K562 (cell line): Measurements from ENCODE around the gene DDAH1. TPM values are rescaled to one million over a fixed set of nuclear protein-coding genes. Genes with fewer than 3 reads are reported as not detected.

ENCODE experiments used
- ATAC-seq: fragments of 200-7000 bp; cut with Tn5 transposase; 3 replicates; pipeline ENCODE4 v1.9.1; 2020; ENCODE audit warnings: moderate library complexity
- BruUV-seq: library from RNA; stranded (reverse); fragments of 400-500 nt; replicated peaks from 2 replicates; lab custom pipeline; 2021; lab: Mats Ljungman, UMichigan
- CTCF ChIA-PET: fragments of 300-600 bp; formaldehyde crosslinking; extraction: SDS; loops from one replicate; lab custom pipeline; 2021; ENCODE audit warnings: low intra/inter-chr PET ratio; lab: Yijun Ruan, JAX
- POLR2A ChIA-PET: fragments of 300-600, 350-650 bp; sonication (Branson Sonifier 250); formaldehyde crosslinking; extraction: SDS; loops from one replicate; lab custom pipeline; 2021; ENCODE audit warnings: antibody characterized with exemption, inconsistent platforms; lab: Yijun Ruan, JAX
- DNase-seq, 4 experiments: peaks; one replicate each; pipeline versions ENCODE4 v3.0.0 to v3.0.0-alpha.2; 2011 to 2018; ENCODE audit warnings: low spot score in 3 of 4, mixed read lengths in 3 of 4; ENCODE audit errors: extremely low read depth in 1 of 4
- FAIRE-seq: peaks from 2 replicates; lab custom pipeline; 2011; peaks lifted over from hg19 to GRCh38; lab: Jason Lieb, UNC
- H2AFZ ChIP-seq: 2 replicates; pipeline ENCODE4 v1.6.0; 2011; ENCODE audit warnings: low read depth, low read length, control low read depth, inconsistent platforms
- H3K27ac ChIP-seq: fragments of 200-600 bp; 3 replicates; pipeline ENCODE4 v1.8.0; 2011; ENCODE audit warnings: low read depth, mild to moderate bottlenecking, control low read depth, inconsistent platforms, low read length, moderate library complexity, mixed read lengths; ENCODE audit errors: extremely low read depth
- H3K27me3 ChIP-seq, 2 experiments: fragments of 300-600 bp in 1 of 2; 2 replicates in 1 of 2; 3 replicates in 1 of 2; pipeline versions ENCODE4 v1.6.0 to v1.8.0; 2011; ENCODE audit warnings: inconsistent platforms in 2 of 2, low read length in 2 of 2, mild to moderate bottlenecking in 1 of 2, mixed read lengths in 1 of 2, moderate library complexity in 1 of 2; ENCODE audit not compliant: control insufficient read depth in 2 of 2, insufficient read depth in 2 of 2
- H3K36me3 ChIP-seq: fragments of 300-600 bp; 3 replicates; pipeline ENCODE4 v1.8.0; 2011; ENCODE audit warnings: mild to moderate bottlenecking, low read length, inconsistent platforms; ENCODE audit not compliant: control insufficient read depth, insufficient read depth
- H3K4me1 ChIP-seq, 2 experiments: fragments of 200-600 bp in 1 of 2; replicated peaks in 1 of 2; 2 replicates in 1 of 2; 3 replicates in 1 of 2; pipeline versions ENCODE4 v1.5.1 to v1.8.0; 2011; ENCODE audit warnings: inconsistent platforms in 2 of 2, low read length in 2 of 2, mild to moderate bottlenecking in 1 of 2, mixed read lengths in 1 of 2, moderate library complexity in 1 of 2; ENCODE audit not compliant: control insufficient read depth in 2 of 2, insufficient read depth in 2 of 2
- H3K4me2 ChIP-seq: 2 replicates; pipeline ENCODE4 v1.6.1; 2011; ENCODE audit warnings: low read length, control low read depth, inconsistent platforms, mixed read lengths; ENCODE audit not compliant: insufficient read depth
- H3K4me3 ChIP-seq: fragments of 200-600 bp; sonication (generic), shearing (Covaris generic); 2 replicates; pipeline ENCODE4 v1.5.1; 2016; ENCODE audit warnings: control low read depth, inconsistent platforms
- H3K79me2 ChIP-seq: fragments of 200-600 bp; 3 replicates; pipeline ENCODE4 v1.8.0; 2011; ENCODE audit warnings: low read length, inconsistent platforms; ENCODE audit not compliant: control insufficient read depth, insufficient read depth
- H3K9ac ChIP-seq, 2 experiments: 2 replicates each; pipeline versions ENCODE4 v1.6.0 to v1.6.1; 2011; ENCODE audit warnings: low read depth in 2 of 2, low read length in 2 of 2, control low read depth in 1 of 2, inconsistent platforms in 1 of 2, mild to moderate bottlenecking in 1 of 2, mixed read lengths in 1 of 2; ENCODE audit not compliant: insufficient read depth in 1 of 2
- H3K9me1 ChIP-seq: one replicate; pipeline ENCODE4 v1.6.0; 2011; ENCODE audit warnings: inconsistent platforms, mild to moderate bottlenecking, low read length, moderate library complexity; ENCODE audit not compliant: control insufficient read depth, insufficient read depth
- H3K9me3 ChIP-seq: replicated peaks from 2 replicates; pipeline ENCODE4 v1.5.1; 2011; ENCODE audit warnings: low read depth, low read length, inconsistent platforms; ENCODE audit not compliant: control insufficient read depth, insufficient read depth
- H4K20me1 ChIP-seq: replicated peaks from 2 replicates; pipeline ENCODE4 v1.6.1; 2011; ENCODE audit warnings: low read length, inconsistent platforms, mixed read lengths; ENCODE audit not compliant: control insufficient read depth, insufficient read depth
- ADNP ChIP-seq: fragments of 200-800 bp; sonication (Bioruptor generic); IDR thresholded peaks from 2 replicates; pipeline ENCODE4 v1.6.1; 2016; ENCODE audit warnings: missing genetic modification characterization, missing compliant biosample characterization
- ARID3B ChIP-seq: fragments of 250-450 bp; sonication (Bioruptor Pico); IDR thresholded peaks from 2 replicates; pipeline ENCODE4 v1.4.0; 2020; ENCODE audit warnings: borderline replicate concordance
- BRF2 ChIP-seq: IDR thresholded peaks from 3 replicates; pipeline ENCODE4 v1.6.1; 2011; ENCODE audit warnings: borderline replicate concordance, mild to moderate bottlenecking; ENCODE audit not compliant: insufficient read length, insufficient read depth
- CHAMP1 ChIP-seq: fragments of 450-650 bp; IDR thresholded peaks from 2 replicates; pipeline ENCODE4 v1.6.1; 2016; ENCODE audit warnings: mild to moderate bottlenecking
- E2F1 ChIP-seq: sonication (generic); formaldehyde crosslinking; IDR thresholded peaks from 2 replicates; pipeline ENCODE4 v1.8.1; 2023; ENCODE audit warnings: mild to moderate bottlenecking, missing genetic modification reagents, moderate library complexity
- NRF1 ChIP-seq, 2 experiments: fragments of 450-650 bp; IDR thresholded peaks in 1 of 2; conservative IDR thresholded peaks in 1 of 2; 2 replicates each; pipeline ENCODE4 v1.6.1; 2014; ENCODE audit warnings: mild to moderate bottlenecking in 2 of 2
- POLR2B ChIP-seq: fragments of 450-650 bp; IDR thresholded peaks from 2 replicates; pipeline ENCODE4 v1.6.1; 2018; ENCODE audit warnings: low read depth; ENCODE audit not compliant: partially characterized antibody
- YBX1 ChIP-seq: fragments of 450-650 bp; IDR thresholded peaks from 2 replicates; pipeline ENCODE4 v1.7.1; 2016; ENCODE audit warnings: mild to moderate bottlenecking
- ZC3H4 ChIP-seq: sonication (generic); formaldehyde crosslinking; IDR thresholded peaks from 2 replicates; pipeline ENCODE4 v1.9.0; 2021; ENCODE audit warnings: missing genetic modification reagents, borderline replicate concordance
- ZFP1 ChIP-seq: fragments of 450-650 bp; formaldehyde crosslinking; IDR thresholded peaks from 2 replicates; pipeline ENCODE4 v1.4.0; 2020; ENCODE audit warnings: mild to moderate bottlenecking, mixed read lengths
- ZNF239 ChIP-seq: fragments of 250-450 bp; sonication (Bioruptor Pico); IDR thresholded peaks from 2 replicates; pipeline ENCODE4 v1.4.0; 2020; ENCODE audit warnings: mild to moderate bottlenecking
- ZNF57 ChIP-seq: fragments of 450-650 bp; formaldehyde crosslinking; IDR thresholded peaks from 2 replicates; pipeline ENCODE4 v1.4.0; 2020; ENCODE audit warnings: mild to moderate bottlenecking, moderate library complexity
- WGBS: fragments of 100-300 bp; shearing (Covaris generic); methylation state at CpG from one replicate; pipeline ENCODE4 v1.1.6; 2016; ENCODE audit warnings: low coverage, mixed read lengths; ENCODE audit not compliant: insufficient coverage; ENCODE audit errors: missing lambda C conversion rate; 5-methylcytosine and 5-hydroxymethylcytosine counted together
- in situ Hi-C: fragments of 300-500 bp; cut with MboI; formaldehyde crosslinking; loops from 4 replicates; pipeline ENCODE4 v1.15.0; 2018; ENCODE audit warnings: inconsistent platforms, mixed read lengths
- intact Hi-C: fragments of 100-400 bp; cut with micrococcal nuclease; formaldehyde crosslinking; loops from 2 replicates; pipeline ENCODE4 v1.14.2; 2022
- polyA plus RNA-seq, 8 experiments: library from polyadenylated mRNA; depleted of rRNA in 4 of 8; stranded (reverse) in 5 of 8; unstranded in 3 of 8; fragments of >200 nt; fragmentation: Nextera tagmentation in 2 of 8; fragmentation: Illumina TruSeq in 1 of 8; extraction: Ambion mirVana in 2 of 8; extraction: Trizol in 1 of 8; gene quantifications; 2 replicates each; pipeline versions ENCODE4 v1.2.1 to v1.2.3, GENCODE V29; 2011 to 2014; ENCODE audit warnings: inconsistent platforms in 1 of 8, missing spikeins in 1 of 8
- total RNA-seq, 7 experiments: library from RNA; depleted of rRNA in 6 of 7; stranded (reverse); fragments of >200 nt in 6 of 7; fragmentation: Illumina TruSeq in 2 of 7; extraction: Trizol in 2 of 7; gene quantifications; 2 replicates each; pipeline versions ENCODE4 v1.2.1 to v1.2.3, GENCODE V29; 2011 to 2021; ENCODE audit warnings: low replicate concordance in 1 of 7

Gene DDAH1
- total and polyA plus RNA-seq, 9 of the 15 experiments (the other 6 are each of a cell fraction or from before 2014, with no cell fraction given) = 0.04 to 0.24 (median 0.10) TPM

GRCh38 chr1:85386068-85386722, 78.8 kb downstream of the DDAH1 start (continued):
- TF ChIP-seq POLR2B = no peak
- no peak for TF ChIP-seq ZFP1 (CRISPR knock-in tag)
- no peak for TF ChIP-seq NRF1 (conservative IDR thresholded peaks at IDR 0.05 in 1 of 2, IDR thresholded peaks at IDR 0.05 in 1 of 2)
- TF ChIP-seq, all 486 proteins: peak for 0

GRCh38 chr1:85379203-85380136, 85.5 kb downstream of the DDAH1 start:
- H3K27me3 ChIP-seq = no peaks in the 10 kb centered on the region
- no peaks in the 10 kb centered on the region for H3K79me2 ChIP-seq
- H3K4me1 ChIP-seq = no peaks in the 10 kb centered on the region
- no peaks in the 10 kb centered on the region for H4K20me1 ChIP-seq
- no peak overlapping the region for H3K27ac ChIP-seq
- no peaks in the 10 kb centered on the region for H3K9me1 ChIP-seq
- in situ Hi-C loops = no loop called here
- no peak overlapping the region for H3K4me3 ChIP-seq
- H3K9me3 ChIP-seq = no peaks in the 10 kb centered on the region
- WGBS = 0% methylated on average over 4 of the region's 4 CpGs
- no peak overlapping the region for H2AFZ ChIP-seq
- no peak overlapping the region for H3K4me2 ChIP-seq
- intact Hi-C loops = no loop called here
- FAIRE-seq (no peak), DNase-seq (no peak), ATAC-seq (no peak)
- POLR2A ChIA-PET = no interaction called here
- no TSS peak for BruUV-seq
- no peaks in the 10 kb centered on the region for H3K36me3 ChIP-seq
- CTCF ChIA-PET = interaction anchor here (0.7 kb wide), 1 partner anchor 71 kb away, joined by 3 read pairs; no protein-coding TSS in a partner anchor
- H3K9ac ChIP-seq = no peak overlapping the region
- no peak for TF ChIP-seq CHAMP1
- no peak for TF ChIP-seq E2F1 (CRISPR knock-in tag)
- no peak for TF ChIP-seq BRF2
- no peak for TF ChIP-seq ZNF57 (CRISPR knock-in tag)
- no peak for TF ChIP-seq ZC3H4
- TF ChIP-seq YBX1 = no peak
- TF ChIP-seq ADNP = no peak
- TF ChIP-seq ARID3B (CRISPR knock-in tag) = no peak
- TF ChIP-seq ZNF239 (CRISPR knock-in tag) = no peak
